Superior temporal gyrus (tissue), 1 donor: ENCODE measurements around the gene OSTN.

Experiments
- DNase-seq: peaks from one replicate; pipeline ENCODE4 v3.0.0-alpha.2; 2016; ENCODE audit errors: extremely low spot score

OSTN gene

DNA sequence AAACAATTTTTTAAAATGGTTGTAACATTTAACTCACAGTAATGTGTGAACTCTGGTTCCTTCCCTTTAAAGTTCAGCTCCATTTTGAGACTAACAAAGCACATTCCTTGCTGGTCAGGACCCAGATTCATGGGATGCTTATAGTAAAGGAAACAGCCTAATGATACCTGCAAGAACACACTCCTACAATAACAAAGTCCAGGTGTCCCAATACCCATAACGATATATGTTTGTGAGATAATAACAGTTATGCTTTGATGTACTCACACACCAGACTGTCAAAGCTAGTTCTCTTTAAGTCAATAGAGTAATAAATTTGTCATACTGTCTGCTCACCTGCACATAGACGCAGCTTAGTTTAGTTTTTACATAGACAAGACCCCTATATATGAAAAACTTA, 114.3 kb downstream of the OSTN start:
- no peak for DNase-seq

DNA sequence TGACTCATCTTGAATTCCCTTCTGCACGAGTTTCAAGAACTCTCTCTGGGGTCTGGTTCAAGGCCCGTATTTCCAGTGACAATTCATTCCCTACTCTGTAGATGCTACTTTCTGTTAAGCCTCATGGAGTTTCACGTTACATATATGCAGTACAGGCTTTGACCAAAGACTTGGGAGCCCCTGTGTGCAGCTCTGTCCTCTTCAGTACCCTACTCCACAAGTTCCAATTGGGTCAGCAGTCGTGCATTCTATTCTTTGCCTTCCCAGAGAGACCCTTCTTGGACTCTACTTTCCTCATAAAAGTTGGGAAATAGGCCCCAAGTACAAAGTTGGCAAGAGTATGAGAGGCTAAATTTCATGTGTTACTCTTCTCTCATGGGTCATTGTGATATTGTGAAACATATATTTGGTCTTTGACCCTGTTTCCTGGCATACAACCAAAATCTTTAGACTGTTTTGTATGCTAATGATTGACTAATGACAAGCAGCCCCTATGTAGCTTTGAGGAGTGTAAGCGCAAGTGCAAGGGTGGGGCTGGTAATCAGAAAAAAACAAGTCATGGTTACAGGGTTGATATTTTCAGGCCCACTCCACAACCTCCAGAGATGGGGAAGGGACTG, 115.2 kb downstream of the OSTN start:
- no peak for DNase-seq
